GM12878 (cell line): ENCODE measurements around the gene UVSSA. TPM values are rescaled to one million over a fixed set of nuclear protein-coding genes. Genes with fewer than 3 reads are reported as not detected.

ENCODE experiments used
- ATAC-seq: fragments of 200-7000 bp; cut with Tn5 transposase; 3 replicates; pipeline ENCODE4 v1.9.1; 2020; ENCODE audit warnings: mild to moderate bottlenecking, moderate library complexity
- BruUV-seq: library from RNA; stranded (reverse); fragments of 400-500 nt; replicated peaks from 2 replicates; lab custom pipeline; 2021; lab: Mats Ljungman, UMichigan
- CTCF ChIA-PET: fragments of 300-600 bp; sonication (Branson Sonifier 250); formaldehyde crosslinking; extraction: SDS; loops from one replicate; lab custom pipeline; 2021; ENCODE audit warnings: inconsistent platforms; lab: Yijun Ruan, JAX
- POLR2A ChIA-PET: fragments of 350-600 bp; formaldehyde crosslinking; extraction: SDS; loops from one replicate; lab custom pipeline; 2021; ENCODE audit warnings: inconsistent platforms; lab: Charles Lee
- RAD21 ChIA-PET: fragments of 300-600 bp; sonication (Branson Sonifier 250); formaldehyde crosslinking; loops from one replicate; lab custom pipeline; 2023; ENCODE audit warnings: antibody characterized with exemption; ENCODE audit not compliant: unreplicated experiment; lab: Charles Lee
- SMC1A ChIA-PET: fragments of 300-600 bp; sonication (Branson Sonifier 250); formaldehyde crosslinking; loops from one replicate; lab custom pipeline; 2023; ENCODE audit not compliant: unreplicated experiment, uncharacterized antibody; lab: Charles Lee
- DNase-seq: peaks from one replicate; pipeline ENCODE4 v3.0.0-alpha.2; 2011; ENCODE audit warnings: low read depth, low spot score
- FAIRE-seq: peaks from 3 replicates; lab custom pipeline; 2011; peaks lifted over from hg19 to GRCh38; lab: Jason Lieb, UNC
- H2AFZ ChIP-seq: 2 replicates; pipeline ENCODE4 v1.6.0; 2011; ENCODE audit warnings: low read depth, low read length, control low read depth; ENCODE audit not compliant: control insufficient read depth
- H3K27ac ChIP-seq: 2 replicates; pipeline ENCODE4 v1.5.1; 2011; ENCODE audit warnings: control low read depth; ENCODE audit not compliant: control insufficient read depth, insufficient read depth
- H3K27me3 ChIP-seq, 2 experiments: replicated peaks in 1 of 2; 2 replicates each; pipeline versions ENCODE4 v1.6.0 to v1.6.1; 2011; ENCODE audit warnings: low read length in 1 of 2; ENCODE audit not compliant: control insufficient read depth in 2 of 2, insufficient read depth in 2 of 2
- H3K36me3 ChIP-seq, 2 experiments: 2 replicates each; pipeline ENCODE4 v1.5.1; 2011; ENCODE audit warnings: low read length in 1 of 2; ENCODE audit not compliant: control insufficient read depth in 2 of 2, insufficient read depth in 2 of 2
- H3K4me1 ChIP-seq: 2 replicates; pipeline ENCODE4 v1.6.1; 2011; ENCODE audit warnings: mild to moderate bottlenecking, low read length, moderate library complexity, mixed read lengths; ENCODE audit not compliant: control insufficient read depth, insufficient read depth
- H3K4me2 ChIP-seq: 2 replicates; pipeline ENCODE4 v1.6.0; 2011; ENCODE audit warnings: control low read depth; ENCODE audit not compliant: control insufficient read depth, insufficient read depth
- H3K4me3 ChIP-seq: fragments of 200-600 bp; sonication (generic); 2 replicates; pipeline ENCODE4 v1.5.1; 2016
- H3K79me2 ChIP-seq: 2 replicates; pipeline ENCODE4 v1.6.0; 2011; ENCODE audit warnings: low read length; ENCODE audit not compliant: control insufficient read depth, insufficient read depth
- H3K9ac ChIP-seq: 2 replicates; pipeline ENCODE4 v1.8.0; 2011; ENCODE audit warnings: low read length, control low read depth, mixed read lengths; ENCODE audit not compliant: control insufficient read depth, insufficient read depth
- H3K9me3 ChIP-seq: replicated peaks from 3 replicates; pipeline ENCODE4 v1.5.1; 2011; ENCODE audit warnings: mild to moderate bottlenecking, low read length; ENCODE audit not compliant: control insufficient read depth, insufficient read depth
- H4K20me1 ChIP-seq: 2 replicates; pipeline ENCODE4 v1.6.0; 2011; ENCODE audit not compliant: control insufficient read depth, insufficient read depth
- DPF2 ChIP-seq: fragments of 450-650 bp; IDR thresholded peaks from 2 replicates; pipeline ENCODE4 v1.6.1; 2017; ENCODE audit warnings: mild to moderate bottlenecking
- ESRRA ChIP-seq: IDR thresholded peaks from 2 replicates; pipeline ENCODE4 v1.6.1; 2012; ENCODE audit warnings: mild to moderate bottlenecking, low read length, improper control_type of control experiment
- IKZF2 ChIP-seq, 2 experiments: fragments of 450-650 bp; IDR thresholded peaks; 2 replicates each; pipeline ENCODE4 v1.6.1; 2017; ENCODE audit warnings: mild to moderate bottlenecking in 2 of 2, moderate library complexity in 2 of 2
- NBN ChIP-seq: fragments of 450-650 bp; IDR thresholded peaks from 2 replicates; pipeline ENCODE4 v1.6.1; 2016
- RCOR1 ChIP-seq: conservative IDR thresholded peaks from 2 replicates; pipeline ENCODE4 v1.6.1; 2012; ENCODE audit warnings: low read depth, low read length, improper control_type of control experiment
- WGBS: methylation state at CpG from one replicate; pipeline ENCODE4 v1.1.6; 2016; ENCODE audit warnings: low lambda C conversion rate; ENCODE audit not compliant: insufficient replicate concordance, insufficient coverage; ENCODE audit errors: missing lambda C conversion rate; 5-methylcytosine and 5-hydroxymethylcytosine counted together
- in situ Hi-C: fragments of 300-500 bp; cut with MboI; formaldehyde crosslinking; loops from 9 replicates; pipeline ENCODE4 v1.14.3; 2018; ENCODE audit warnings: mixed read lengths
- intact Hi-C: fragments of 100-400 bp; cut with micrococcal nuclease; formaldehyde crosslinking; loops from one replicate; pipeline ENCODE4 v1.14.2; 2022; ENCODE audit not compliant: unreplicated experiment
- polyA plus RNA-seq, 11 experiments: library from polyadenylated mRNA; depleted of rRNA in 4 of 11; unstranded in 6 of 11; stranded (reverse) in 5 of 11; fragments of >200 nt; fragmentation: Nextera tagmentation in 4 of 11; fragmentation: Illumina TruSeq in 1 of 11; extraction: Ambion mirVana in 4 of 11; extraction: Trizol in 1 of 11; gene quantifications; 1 replicate in 1 of 11; 2 replicates in 10 of 11; pipeline versions ENCODE4 v1.2.1 to v1.2.3, GENCODE V29; 2011 to 2016; ENCODE audit warnings: inconsistent platforms in 2 of 11, missing spikeins in 2 of 11, low read depth in 1 of 11
- total RNA-seq, 4 experiments: library from RNA; depleted of rRNA in 3 of 4; stranded (reverse); fragments of >200 nt in 3 of 4; fragmentation: Illumina TruSeq in 1 of 4; extraction: Trizol in 1 of 4; gene quantifications; 2 replicates each; pipeline versions ENCODE4 v1.2.1 to v1.2.3, GENCODE V29; 2013 to 2021
- TF ChIP-seq, protein P1 (sequence below): fragments of 150-350 bp; IDR thresholded peaks from 2 replicates; pipeline ENCODE4 v1.6.1; 2016; ENCODE audit warnings: low read depth, low read length

The UVSSA gene
- total and polyA plus RNA-seq, 10 of the 15 experiments (the other 5 are each of a cell fraction or from before 2014, with no cell fraction given) = 0.34 to 16.8 (median 3.6) TPM

DNA sequence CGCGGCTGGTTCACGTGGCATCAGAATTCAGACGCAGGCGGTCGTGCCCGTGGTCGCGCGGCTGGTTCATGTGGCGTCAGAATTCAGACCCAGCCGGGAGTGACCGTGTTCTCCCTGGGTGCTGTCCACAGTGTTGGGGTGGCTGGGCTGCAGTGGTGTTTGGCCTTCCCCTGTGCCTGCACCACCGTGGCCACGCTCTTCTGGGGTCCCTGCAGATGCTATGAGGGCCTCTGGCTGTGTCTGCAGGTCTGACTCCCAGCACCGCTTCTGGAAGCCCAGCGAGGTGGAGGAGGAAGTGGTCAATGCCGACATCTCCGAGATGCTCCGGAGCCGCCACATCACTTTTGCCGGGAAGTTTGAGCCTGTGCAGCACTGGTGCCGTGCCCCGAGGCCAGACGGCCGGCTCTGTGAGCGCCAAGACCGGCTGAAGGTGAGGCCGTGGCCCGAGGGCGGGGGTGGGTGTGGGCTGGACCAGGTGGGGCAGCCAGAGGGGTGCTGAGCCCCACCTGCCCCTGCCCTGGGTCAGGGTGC is 32.9 kb downstream of the UVSSA start:
- Histone ChIP-seq H3K36me3 (no peaks in the 10 kb centered on the region; a peak in 2 of 4 replicates), H3K9me3 (no peaks in the 10 kb centered on the region), H3K4me1 (no peaks in the 10 kb centered on the region), H3K9ac (no peak overlapping the region), H4K20me1 (no peaks in the 10 kb centered on the region), H3K79me2 (no peaks in the 10 kb centered on the region), H3K27me3 (no peaks in the 10 kb centered on the region), H3K4me3 (no peak overlapping the region), H3K4me2 (no peak overlapping the region), H3K27ac (no peak overlapping the region), H2AFZ (no peak overlapping the region)
- DNase-seq (no peak), ATAC-seq (no peak), FAIRE-seq (no peak)
- intact Hi-C loops (no loop called here), in situ Hi-C loops (no loop called here)
- TF ChIP-seq DPF2 (no peak), NBN (no peak), IKZF2 (IDR thresholded peaks at IDR 0.05) (no peak), RCOR1 (no peak), ESRRA (no peak)
- TF ChIP-seq, protein P1, sequence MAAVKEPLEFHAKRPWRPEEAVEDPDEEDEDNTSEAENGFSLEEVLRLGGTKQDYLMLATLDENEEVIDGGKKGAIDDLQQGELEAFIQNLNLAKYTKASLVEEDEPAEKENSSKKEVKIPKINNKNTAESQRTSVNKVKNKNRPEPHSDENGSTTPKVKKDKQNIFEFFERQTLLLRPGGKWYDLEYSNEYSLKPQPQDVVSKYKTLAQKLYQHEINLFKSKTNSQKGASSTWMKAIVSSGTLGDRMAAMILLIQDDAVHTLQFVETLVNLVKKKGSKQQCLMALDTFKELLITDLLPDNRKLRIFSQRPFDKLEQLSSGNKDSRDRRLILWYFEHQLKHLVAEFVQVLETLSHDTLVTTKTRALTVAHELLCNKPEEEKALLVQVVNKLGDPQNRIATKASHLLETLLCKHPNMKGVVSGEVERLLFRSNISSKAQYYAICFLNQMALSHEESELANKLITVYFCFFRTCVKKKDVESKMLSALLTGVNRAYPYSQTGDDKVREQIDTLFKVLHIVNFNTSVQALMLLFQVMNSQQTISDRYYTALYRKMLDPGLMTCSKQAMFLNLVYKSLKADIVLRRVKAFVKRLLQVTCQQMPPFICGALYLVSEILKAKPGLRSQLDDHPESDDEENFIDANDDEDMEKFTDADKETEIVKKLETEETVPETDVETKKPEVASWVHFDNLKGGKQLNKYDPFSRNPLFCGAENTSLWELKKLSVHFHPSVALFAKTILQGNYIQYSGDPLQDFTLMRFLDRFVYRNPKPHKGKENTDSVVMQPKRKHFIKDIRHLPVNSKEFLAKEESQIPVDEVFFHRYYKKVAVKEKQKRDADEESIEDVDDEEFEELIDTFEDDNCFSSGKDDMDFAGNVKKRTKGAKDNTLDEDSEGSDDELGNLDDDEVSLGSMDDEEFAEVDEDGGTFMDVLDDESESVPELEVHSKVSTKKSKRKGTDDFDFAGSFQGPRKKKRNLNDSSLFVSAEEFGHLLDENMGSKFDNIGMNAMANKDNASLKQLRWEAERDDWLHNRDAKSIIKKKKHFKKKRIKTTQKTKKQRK = no peak
- CTCF ChIA-PET = no interaction called here
- BruUV-seq = no TSS peak
- POLR2A ChIA-PET = no interaction called here
- 89% methylated on average over 16 of the region's 31 CpGs for WGBS
- RAD21 ChIA-PET = no interaction called here
- SMC1A ChIA-PET = no interaction called here
